ENCODE results near the gene MRPL1.

GRCh38 chr4:77844363-77844762 is 18.3 kb upstream of the MRPL1 start:
- TF ChIP-seq CTCF (IDR thresholded peaks at IDR 0.05) (no peak), POLR2A (IDR thresholded peaks at IDR 0.05) (no peak)
